T-helper 2 cell treated with Interferon-gamma antibody and Interleukin-4, amounts not matched to agents 5 μg/mL and 100 μg/mL, for 36 hours (primary cell): ENCODE measurements around the gene CXCL12.

Source experiments
- DNase-seq: peaks from one replicate; pipeline ENCODE4 v3.0.0; 2021; ENCODE audit warnings: low spot score
- H3K27ac Mint-ChIP-seq: one replicate; pipeline ENCODE4 v1.8.0; 2021; ENCODE audit warnings: mild to moderate bottlenecking, mixed read lengths
- H3K27me3 Mint-ChIP-seq: one replicate; pipeline ENCODE4 v1.8.0; 2021; ENCODE audit warnings: low read depth, mixed read lengths
- H3K36me3 Mint-ChIP-seq: one replicate; pipeline ENCODE4 v1.8.0; 2021; ENCODE audit warnings: low read depth, mixed read lengths
- H3K4me1 Mint-ChIP-seq: one replicate; pipeline ENCODE4 v1.8.0; 2021; ENCODE audit warnings: low read depth, mixed read lengths
- H3K4me3 Mint-ChIP-seq: one replicate; pipeline ENCODE4 v1.8.0; 2022; ENCODE audit warnings: mild to moderate bottlenecking, moderate library complexity, mixed read lengths
- H3K9me3 Mint-ChIP-seq: one replicate; pipeline ENCODE4 v1.8.0; 2021; ENCODE audit warnings: mixed read lengths

Gene CXCL12

GRCh38 chr10:44355630-44356029 lies 29.3 kb downstream of the CXCL12 start:
- Mint-ChIP-seq H3K27me3 (no peaks in the 10 kb centered on the region), H3K36me3 (no peaks in the 10 kb centered on the region), H3K4me3 (no peak overlapping the region), H3K4me1 (peaks cover 2% of the 10 kb centered on the region), H3K9me3 (no peaks in the 10 kb centered on the region), H3K27ac (no peak overlapping the region)
- DNase-seq: no peak

DNA sequence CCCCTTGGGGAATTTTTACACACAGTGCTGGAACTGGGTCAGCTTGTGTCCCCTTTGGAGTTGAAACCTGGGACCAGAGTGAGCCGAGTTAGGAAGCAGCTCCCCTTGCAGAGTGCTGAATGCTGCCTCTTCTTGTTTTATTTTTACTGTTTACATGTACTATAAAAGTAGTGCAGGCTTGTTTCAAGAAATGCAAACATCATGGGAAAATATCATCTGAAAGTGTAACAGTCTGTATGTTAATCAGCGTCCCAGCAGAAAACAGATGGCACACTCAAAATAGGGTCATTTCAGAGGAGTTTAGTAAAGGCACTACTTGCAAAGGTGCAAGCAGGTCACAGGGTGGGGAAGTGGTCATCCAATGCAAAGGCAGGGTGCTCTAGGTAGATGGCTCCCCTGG lies 30.1 kb downstream of the CXCL12 start:
- no peak for DNase-seq
- Mint-ChIP-seq H3K4me1 (peaks cover 2% of the 10 kb centered on the region), H3K27ac (no peak overlapping the region), H3K4me3 (no peak overlapping the region), H3K36me3 (no peaks in the 10 kb centered on the region), H3K27me3 (no peaks in the 10 kb centered on the region), H3K9me3 (no peaks in the 10 kb centered on the region)

DNA sequence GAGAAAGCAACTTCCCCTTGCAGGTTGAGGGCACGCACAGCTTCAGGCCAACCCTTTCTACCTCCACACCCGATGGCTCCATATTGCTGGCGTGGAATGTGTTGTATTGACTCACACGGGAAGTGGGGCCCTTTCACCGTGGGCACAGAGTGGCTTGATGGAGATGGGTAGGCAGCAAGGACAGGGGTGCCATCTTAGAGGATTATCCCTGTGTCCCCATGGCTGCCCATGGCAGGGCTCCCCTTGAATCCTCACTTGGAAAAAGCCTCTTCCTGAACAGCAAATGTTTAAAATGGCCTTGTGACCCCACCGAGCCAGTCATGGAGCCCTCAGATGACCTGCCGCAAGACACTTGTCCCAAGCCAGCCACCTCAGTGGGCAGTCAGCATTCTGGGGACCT lies 31.2 kb downstream of the CXCL12 start:
- H3K4me3 Mint-ChIP-seq: no peak overlapping the region
- no peaks in the 10 kb centered on the region for H3K9me3 Mint-ChIP-seq
- H3K4me1 Mint-ChIP-seq: peaks cover 2% of the 10 kb centered on the region
- no peaks in the 10 kb centered on the region for H3K27me3 Mint-ChIP-seq
- no peak overlapping the region for H3K27ac Mint-ChIP-seq
- DNase-seq: no peak
- H3K36me3 Mint-ChIP-seq: no peaks in the 10 kb centered on the region

DNA sequence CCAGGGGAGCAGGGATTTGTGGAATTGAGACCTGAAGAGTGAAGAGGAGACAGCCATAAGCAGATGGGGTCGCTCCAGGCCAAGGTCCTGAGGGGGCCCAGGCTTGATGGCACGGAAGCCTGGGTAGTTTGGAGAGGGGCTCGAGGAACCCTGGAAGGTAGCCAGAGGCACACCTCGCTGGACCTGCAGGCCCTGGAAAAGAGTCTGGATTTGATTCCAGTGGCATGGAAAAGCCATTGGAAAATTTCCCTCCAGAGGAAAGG lies 31.8 kb downstream of the CXCL12 start:
- Mint-ChIP-seq H3K27ac (no peak overlapping the region), H3K4me3 (no peak overlapping the region), H3K36me3 (no peaks in the 10 kb centered on the region), H3K4me1 (peaks cover 2% of the 10 kb centered on the region), H3K9me3 (no peaks in the 10 kb centered on the region), H3K27me3 (no peaks in the 10 kb centered on the region)
- DNase-seq: no peak

DNA sequence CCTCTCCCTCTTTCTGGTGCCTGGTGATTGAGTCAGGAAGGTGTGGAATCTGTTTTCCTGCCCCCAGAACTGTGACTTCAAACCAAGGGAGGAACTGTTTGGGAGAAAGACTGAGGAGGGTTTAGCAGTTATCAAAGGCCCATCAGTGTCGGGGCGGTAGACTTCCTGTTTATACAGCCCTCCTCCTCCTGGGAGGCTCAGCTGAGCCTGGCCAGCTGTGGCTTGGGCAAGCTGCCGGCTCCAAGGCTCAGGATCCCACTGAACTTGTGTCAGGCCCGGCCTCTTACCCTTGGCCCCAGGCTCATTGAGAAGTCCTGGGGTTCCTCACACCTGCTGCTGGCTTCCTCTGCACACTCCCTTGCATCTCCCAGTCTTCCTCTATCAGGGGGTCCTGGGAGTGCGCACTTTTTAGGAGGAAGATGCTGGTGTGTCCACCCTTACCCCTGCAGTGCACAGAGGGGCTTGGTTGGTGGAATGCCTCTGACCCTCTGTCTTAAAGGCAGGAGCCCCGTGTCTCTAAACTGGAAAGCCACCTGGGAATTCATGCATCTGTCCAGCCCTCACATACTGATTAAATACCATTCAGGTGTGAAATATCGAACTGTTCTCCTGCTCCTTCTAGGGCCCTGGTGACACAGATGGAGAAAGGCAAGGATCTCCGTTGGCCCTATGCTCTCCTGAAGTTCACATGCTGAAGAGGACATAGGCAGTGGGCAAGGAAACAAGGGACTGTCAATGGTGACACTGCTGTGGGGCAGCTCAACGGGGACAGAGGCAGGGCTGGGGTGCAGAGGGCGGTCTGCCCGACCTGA lies 32.4 kb downstream of the CXCL12 start:
- H3K36me3 Mint-ChIP-seq: no peaks in the 10 kb centered on the region
- H3K4me3 Mint-ChIP-seq: no peak overlapping the region
- H3K27ac Mint-ChIP-seq: no peak overlapping the region
- peaks cover 2% of the 10 kb centered on the region for H3K4me1 Mint-ChIP-seq
- no peaks in the 10 kb centered on the region for H3K27me3 Mint-ChIP-seq
- H3K9me3 Mint-ChIP-seq: no peaks in the 10 kb centered on the region
- no peak for DNase-seq

GRCh38 chr10:44348496-44348895 lies 36.4 kb downstream of the CXCL12 start:
- H3K27ac Mint-ChIP-seq: no peak overlapping the region
- no peak overlapping the region for H3K4me3 Mint-ChIP-seq
- H3K4me1 Mint-ChIP-seq: peaks cover 2% of the 10 kb centered on the region
- H3K9me3 Mint-ChIP-seq: no peaks in the 10 kb centered on the region
- H3K36me3 Mint-ChIP-seq: no peaks in the 10 kb centered on the region
- H3K27me3 Mint-ChIP-seq: no peaks in the 10 kb centered on the region
- DNase-seq: no peak

GRCh38 chr10:44347609-44348400 lies 37.1 kb downstream of the CXCL12 start:
- H3K27me3 Mint-ChIP-seq: peaks cover 2% of the 10 kb centered on the region
- H3K4me1 Mint-ChIP-seq: peaks cover 2% of the 10 kb centered on the region
- H3K4me3 Mint-ChIP-seq: no peak overlapping the region
- H3K9me3 Mint-ChIP-seq: no peaks in the 10 kb centered on the region
- H3K27ac Mint-ChIP-seq: no peak overlapping the region
- no peaks in the 10 kb centered on the region for H3K36me3 Mint-ChIP-seq
- no peak for DNase-seq

GRCh38 chr10:44344727-44345126 lies 40.2 kb downstream of the CXCL12 start:
- Mint-ChIP-seq H3K4me3 (no peak overlapping the region), H3K9me3 (no peaks in the 10 kb centered on the region), H3K27me3 (peaks cover 2% of the 10 kb centered on the region), H3K27ac (no peak overlapping the region), H3K4me1 (no peaks in the 10 kb centered on the region), H3K36me3 (no peaks in the 10 kb centered on the region)
- no peak for DNase-seq

DNA sequence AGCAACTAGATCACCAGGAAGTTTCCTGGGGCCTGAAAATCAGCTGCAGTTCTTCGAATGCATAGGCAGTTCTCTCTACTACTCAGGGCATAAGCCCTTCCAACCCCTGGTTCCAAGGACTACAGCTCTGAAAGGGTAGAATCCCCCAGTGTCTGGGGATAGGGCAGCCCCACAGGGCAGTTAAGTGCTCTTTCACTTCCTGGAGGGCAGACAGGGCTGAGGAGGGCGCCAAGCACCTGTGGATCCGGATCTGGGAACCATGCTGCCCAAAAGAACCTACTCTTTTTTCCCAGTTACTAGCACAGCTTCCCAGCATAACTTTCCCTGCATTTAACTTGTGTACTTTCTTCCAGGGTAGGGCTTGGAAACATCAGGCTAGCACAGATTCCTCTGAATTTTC lies 41.1 kb downstream of the CXCL12 start:
- DNase-seq: no peak
- Mint-ChIP-seq H3K36me3 (no peaks in the 10 kb centered on the region), H3K27me3 (peaks cover 2% of the 10 kb centered on the region), H3K9me3 (no peaks in the 10 kb centered on the region), H3K27ac (no peak overlapping the region), H3K4me1 (no peaks in the 10 kb centered on the region), H3K4me3 (no peak overlapping the region)

DNA sequence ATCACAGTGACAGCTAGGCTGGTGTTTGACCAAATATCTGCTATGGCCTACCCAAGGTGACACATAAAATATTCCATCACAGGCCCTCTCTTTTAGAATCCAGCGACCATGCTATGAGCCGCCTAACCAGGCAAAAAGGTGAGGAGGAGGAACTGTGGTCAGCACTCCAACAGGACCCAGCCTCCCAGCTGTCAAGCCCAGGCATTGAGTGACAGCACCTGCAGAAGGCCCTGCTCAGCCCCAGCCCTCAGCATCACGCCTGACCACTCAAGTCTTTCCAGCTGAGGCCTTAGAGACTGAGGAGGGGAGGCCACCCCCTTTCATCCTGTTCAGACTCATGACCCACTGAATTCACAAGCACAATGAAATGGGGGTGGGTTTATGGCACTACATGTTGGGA lies 43.0 kb downstream of the CXCL12 start:
- Mint-ChIP-seq H3K36me3 (no peaks in the 10 kb centered on the region), H3K27ac (no peak overlapping the region), H3K4me1 (no peaks in the 10 kb centered on the region), H3K9me3 (no peaks in the 10 kb centered on the region), H3K27me3 (peaks cover 2% of the 10 kb centered on the region), H3K4me3 (no peak overlapping the region)
- DNase-seq: no peak

- no peak overlapping the region for H3K27ac Mint-ChIP-seq
- no peaks in the 10 kb centered on the region for H3K36me3 Mint-ChIP-seq
- H3K4me3 Mint-ChIP-seq: no peak overlapping the region
- no peaks in the 10 kb centered on the region for H3K4me1 Mint-ChIP-seq
- peaks cover 2% of the 10 kb centered on the region for H3K27me3 Mint-ChIP-seq
- no peak for DNase-seq
- no peaks in the 10 kb centered on the region for H3K9me3 Mint-ChIP-seq
Observed at GRCh38 chr10:44340557-44340956, 44.3 kb downstream of the CXCL12 start.

- no peak overlapping the region for H3K27ac Mint-ChIP-seq
- H3K4me1 Mint-ChIP-seq: no peaks in the 10 kb centered on the region
- H3K9me3 Mint-ChIP-seq: no peaks in the 10 kb centered on the region
Observed at GRCh38 chr10:44339218-44339617, 45.7 kb downstream of the CXCL12 start.

DNA sequence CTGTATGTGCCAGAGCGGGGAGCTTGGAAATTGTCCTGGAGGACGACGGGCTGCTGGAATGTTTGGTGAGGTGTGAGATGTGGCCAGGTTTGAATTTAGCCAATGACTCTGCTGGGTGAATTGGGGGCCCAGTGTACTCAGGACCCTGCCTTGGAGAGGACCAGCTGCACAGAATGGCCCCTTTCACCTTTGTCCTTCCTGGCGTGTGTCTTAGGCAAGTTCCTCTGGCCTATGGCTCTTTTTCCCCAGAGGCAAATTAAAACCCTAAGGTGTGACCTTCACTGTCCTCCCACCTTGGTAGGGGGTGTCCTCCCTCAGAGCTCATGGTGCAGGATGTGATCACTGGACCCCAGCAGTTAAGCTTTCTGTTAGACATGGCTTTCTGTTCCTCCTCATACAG lies 47.8 kb downstream of the CXCL12 start:
- Mint-ChIP-seq H3K9me3 (no peaks in the 10 kb centered on the region), H3K27me3 (no peaks in the 10 kb centered on the region), H3K4me1 (no peaks in the 10 kb centered on the region), H3K27ac (no peak overlapping the region), H3K36me3 (no peaks in the 10 kb centered on the region), H3K4me3 (no peak overlapping the region)
- DNase-seq: no peak

More at GRCh38 chr10:44339218-44339617, 45.7 kb downstream of the CXCL12 start:
- DNase-seq: no peak
- Mint-ChIP-seq H3K27me3 (peaks cover 2% of the 10 kb centered on the region), H3K4me3 (no peak overlapping the region), H3K36me3 (no peaks in the 10 kb centered on the region)

DNA sequence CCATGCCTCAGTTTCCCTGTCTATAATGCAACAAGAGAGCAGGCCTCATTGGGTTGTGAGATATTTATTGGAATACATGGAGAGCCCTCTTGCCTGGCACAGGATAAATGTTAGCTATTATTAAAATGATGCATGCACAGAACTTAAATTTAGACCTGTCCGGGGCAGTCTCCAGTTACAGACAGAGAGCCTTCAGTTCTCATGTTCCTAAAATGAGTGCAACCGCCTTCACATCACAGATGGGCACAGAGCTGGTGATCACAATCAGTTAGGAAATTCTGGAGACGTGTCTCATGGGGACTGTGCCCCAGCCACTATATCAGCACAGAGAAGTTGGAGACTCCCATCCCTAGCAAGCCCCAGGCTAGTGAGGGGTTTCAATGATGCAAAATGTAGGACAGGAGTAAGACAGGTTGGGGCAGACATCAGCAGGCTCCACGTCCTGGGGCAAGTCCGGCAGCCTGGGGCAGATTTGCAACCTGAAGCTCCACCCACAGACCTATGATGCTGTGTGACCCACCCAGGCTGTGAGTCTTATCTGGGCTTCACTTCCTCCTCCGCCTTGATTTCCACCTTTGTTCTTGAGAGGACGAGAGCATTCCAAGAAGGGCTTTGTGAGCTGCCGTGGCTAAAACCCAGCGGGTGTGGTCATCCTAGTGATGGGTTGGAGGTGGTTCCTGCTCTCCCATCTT lies 49.4 kb downstream of the CXCL12 start:
- no peak for DNase-seq

More for the DNA sequence above, 49.4 kb downstream of the CXCL12 start:
- Mint-ChIP-seq H3K36me3 (no peaks in the 10 kb centered on the region), H3K27me3 (no peaks in the 10 kb centered on the region), H3K4me3 (no peak overlapping the region), H3K27ac (no peak overlapping the region), H3K4me1 (no peaks in the 10 kb centered on the region), H3K9me3 (no peaks in the 10 kb centered on the region)
